Cardiac septum (tissue), 1 donor: ENCODE results near the gene AKT1. TPM values are rescaled to one million over a fixed set of nuclear protein-coding genes. Genes with fewer than 3 reads are reported as not detected.
A peak's percentile ranks its signal among the peaks of the same experiment; 100 is the strongest.

ENCODE experiments used
- DNase-seq: peaks from one replicate; pipeline ENCODE4 v3.0.0-alpha.2; 2020; ENCODE audit warnings: low spot score
- intact Hi-C: fragments of 100-400 bp; cut with DNase I; formaldehyde crosslinking; loops from one replicate; pipeline ENCODE4 v1.14.0; 2022
- total RNA-seq: library from RNA; stranded (reverse); fragmentation: NEBNext Ultra II Directional; extraction: Animal tissue kit (Norgen Biotek cat#: 25700); gene quantifications from one replicate; pipeline ENCODE4 v1.2.1, GENCODE V29; 2021
- donor health status: DM: no; HTN: no; CAD: no.

The AKT1 gene
- total RNA-seq, 1 donor from 2014 or later = 172 TPM

DNA sequence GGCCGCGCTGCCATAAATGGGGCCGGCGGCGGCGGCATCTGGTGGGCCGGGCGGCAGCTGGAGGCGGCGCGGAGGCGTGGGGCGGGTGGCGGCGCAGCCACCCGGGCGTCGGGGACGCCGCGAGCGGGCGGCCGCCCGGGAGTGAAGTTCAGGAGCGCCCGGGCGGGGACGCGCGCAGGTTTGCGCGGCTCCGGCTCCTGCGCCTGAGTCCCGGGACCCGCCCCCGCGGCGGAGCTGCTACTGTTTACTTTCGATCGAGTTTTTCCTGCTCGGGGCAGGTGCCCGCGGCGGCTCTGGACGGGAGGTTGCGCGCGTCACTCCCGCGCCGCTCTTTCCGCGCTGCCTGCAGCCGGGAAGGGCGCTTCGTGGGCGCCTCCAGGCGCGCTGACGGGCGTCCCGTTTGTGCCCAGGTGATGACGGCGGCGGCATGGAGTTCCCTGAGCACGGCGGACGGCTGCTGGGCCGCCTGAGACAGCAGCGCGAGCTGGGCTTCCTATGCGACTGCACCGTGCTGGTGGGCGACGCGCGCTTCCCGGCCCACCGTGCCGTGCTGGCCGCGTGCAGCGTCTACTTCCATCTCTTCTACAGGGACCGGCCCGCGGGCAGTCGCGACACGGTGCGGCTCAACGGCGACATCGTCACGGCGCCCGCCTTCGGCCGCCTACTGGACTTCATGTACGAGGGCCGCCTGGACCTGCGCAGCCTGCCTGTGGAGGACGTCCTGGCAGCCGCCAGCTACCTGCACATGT, 5.4 kb upstream of the AKT1 start, which contains the start of gene ZBTB42:
Gene ZBTB42, plus strand, starts transcription at position 331 of the 749 bp plus-strand sequence. Its CDS starts 97 bp downstream, at position 428.
- no peak for DNase-seq
- intact Hi-C loops = no loop called here

DNA sequence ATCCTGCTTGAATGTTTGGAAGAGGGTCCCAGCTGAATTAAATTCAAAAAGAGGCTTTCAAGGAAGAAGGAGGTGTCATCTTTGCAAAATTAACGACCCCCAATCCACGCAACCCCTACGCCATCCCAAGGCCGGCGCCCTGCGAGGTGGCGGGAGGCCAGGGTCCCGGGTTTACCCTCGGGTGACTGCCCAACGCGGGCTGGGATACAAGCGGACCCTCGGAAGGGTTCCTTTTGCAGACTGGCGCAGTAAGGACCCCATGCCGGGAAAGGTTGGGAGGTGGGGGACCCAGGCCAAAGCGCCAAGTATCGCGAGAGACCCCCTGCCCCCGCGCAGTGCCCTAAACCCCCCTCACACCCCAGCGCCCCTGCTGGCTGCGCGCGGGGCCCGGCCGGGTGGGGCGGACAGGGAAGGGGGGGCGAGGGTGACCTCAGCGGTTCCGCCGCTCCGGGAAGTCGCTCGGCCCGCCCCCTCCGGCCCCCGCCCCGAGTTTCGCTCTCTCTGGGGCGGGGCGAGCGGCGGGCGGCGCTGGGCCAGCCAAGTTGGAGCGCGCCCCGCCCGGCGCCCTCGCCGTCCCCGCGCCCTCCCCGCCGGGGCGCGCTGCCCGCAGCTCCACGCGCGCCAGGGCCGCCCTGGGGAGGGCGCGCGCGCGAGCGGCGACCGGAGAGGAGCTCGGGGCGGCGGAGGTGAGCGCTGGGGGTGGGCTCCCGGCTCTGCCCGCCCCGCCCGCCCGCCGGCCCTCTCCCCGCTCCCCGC, 4.6 kb upstream of the AKT1 start:
- intact Hi-C loops = no loop called here
- peak; percentile 91 for DNase-seq

DNA sequence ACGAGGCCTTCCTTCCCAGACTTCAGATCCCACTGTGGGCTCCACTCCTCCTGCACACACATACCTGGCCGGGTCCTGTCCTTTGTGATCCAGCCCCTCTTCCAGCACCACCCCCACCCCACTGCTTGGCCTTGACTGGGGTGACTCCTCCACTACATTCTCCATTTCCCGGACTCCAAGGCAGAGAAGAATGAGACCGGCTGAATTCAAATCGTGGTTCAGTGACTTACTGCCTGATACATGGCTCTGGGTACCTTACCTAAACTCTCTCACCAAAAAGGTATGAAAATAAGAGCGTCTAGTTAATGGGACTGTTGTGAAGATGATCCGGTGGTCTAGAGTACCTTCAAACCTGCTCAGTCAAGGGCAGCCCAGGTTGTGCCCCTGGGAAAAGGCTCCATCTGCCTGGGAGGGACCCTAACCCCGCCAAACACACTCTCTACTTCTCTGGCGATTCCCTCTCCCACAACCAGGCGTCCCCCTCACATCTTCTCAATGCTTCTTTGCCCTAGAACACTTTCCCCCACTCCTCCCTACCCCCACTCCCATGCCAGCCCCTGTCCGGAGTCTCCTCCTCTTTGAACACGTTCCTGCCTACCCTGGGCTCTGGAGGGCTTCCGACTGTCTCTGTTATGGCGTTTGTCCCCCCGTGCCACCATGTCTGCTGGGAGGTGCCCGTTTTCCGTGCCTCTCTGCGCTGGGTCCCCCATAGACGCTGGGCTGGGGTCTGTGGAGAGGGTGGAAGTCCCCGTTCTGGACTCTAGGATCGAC, 3.9 kb upstream of the AKT1 start:
- intact Hi-C loops = no loop called here
- DNase-seq = no peak

DNA sequence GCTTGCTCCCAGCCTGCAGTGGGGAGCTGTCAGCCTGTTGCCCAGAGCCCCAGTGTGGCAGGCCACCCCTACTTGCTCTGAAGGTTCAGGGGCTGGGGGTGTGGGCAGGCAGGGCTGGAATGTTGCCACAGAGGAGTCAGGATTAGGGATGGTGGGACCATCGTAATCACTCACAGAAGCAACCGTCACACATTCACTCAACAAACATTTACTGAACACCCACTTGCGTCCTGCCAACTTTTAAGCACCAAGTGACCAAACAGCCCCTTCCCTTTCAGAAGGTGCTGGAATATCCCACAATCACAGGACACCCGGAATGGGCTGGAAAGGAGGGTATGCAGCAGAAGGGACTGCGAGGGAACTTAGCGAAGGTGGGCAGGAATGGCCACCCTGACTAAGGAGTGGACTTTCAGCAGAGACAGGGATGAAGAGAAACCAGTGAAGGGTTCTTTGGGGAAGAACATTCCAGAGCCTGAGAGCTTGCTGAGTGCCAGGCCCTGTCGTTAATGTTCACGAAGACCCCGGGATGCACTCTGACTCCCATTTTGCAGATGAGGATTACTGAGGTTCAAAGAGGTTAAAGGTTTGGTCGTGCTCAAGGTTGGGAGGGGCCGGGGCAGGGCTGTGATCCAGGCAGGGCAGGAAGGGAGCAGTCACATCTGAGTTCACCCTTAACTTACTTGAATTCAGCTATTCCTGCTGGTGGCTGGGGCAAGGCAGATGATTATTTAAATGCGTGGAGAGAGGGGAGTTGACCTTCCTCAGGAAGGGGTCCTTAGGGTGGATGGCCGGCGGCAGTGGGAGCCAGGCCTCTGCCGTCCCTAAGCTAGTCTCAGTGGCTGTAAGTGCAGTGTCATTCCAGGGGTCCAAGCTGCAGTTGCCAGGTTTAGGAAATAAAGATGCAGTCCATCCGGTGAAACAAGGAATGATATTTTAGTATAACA, 3.0 kb upstream of the AKT1 start:
- intact Hi-C loops = no loop called here

DNA sequence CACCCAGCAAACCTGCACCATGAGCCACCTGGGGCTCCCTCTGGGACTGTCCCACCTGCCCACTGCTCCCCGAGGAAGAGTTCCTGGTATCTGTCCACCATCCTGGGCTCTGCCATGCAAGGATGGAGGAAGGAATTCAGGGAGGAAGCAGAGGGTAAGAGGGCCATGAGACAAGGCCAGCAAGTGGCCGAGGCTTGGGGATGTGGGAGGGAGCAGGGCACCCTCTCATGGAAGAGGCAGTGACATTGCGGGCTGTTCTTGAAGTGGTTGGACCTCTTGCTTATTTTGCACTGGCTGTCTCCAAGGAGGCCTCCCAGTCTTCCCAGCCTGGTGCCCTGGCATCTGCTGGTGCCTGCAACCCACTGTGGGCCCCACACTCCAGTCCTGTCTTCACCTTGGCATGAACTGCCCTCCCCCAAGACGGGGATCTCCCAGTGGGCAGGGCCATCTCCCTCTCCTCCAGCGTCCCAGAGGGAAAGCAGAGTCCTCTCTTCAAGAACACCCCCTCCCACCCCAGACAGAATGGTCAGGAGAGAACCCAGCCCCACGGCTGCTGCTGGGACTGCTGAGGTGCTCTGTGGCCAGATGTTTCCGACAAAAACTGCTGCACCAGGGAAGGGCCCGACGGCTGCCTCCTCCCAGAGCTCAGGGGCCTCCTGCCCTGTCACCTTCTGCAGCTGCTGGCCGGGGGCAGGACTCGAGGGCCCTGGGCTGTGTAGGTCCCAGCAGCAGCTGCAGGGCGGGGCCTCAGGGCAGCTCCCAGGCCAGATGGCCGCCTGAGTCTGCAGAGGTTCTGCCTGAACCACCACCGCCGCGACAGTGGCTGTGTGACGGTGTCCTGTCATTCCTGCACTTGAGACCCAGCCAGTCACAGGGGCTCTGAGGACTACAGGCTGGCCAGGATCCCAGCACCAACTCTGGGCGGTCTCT, 1.8 kb upstream of the AKT1 start:
- DNase-seq = no peak
- intact Hi-C loops = no loop called here

More for the DNA sequence above, 3.0 kb upstream of the AKT1 start:
- DNase-seq = no peak

DNA sequence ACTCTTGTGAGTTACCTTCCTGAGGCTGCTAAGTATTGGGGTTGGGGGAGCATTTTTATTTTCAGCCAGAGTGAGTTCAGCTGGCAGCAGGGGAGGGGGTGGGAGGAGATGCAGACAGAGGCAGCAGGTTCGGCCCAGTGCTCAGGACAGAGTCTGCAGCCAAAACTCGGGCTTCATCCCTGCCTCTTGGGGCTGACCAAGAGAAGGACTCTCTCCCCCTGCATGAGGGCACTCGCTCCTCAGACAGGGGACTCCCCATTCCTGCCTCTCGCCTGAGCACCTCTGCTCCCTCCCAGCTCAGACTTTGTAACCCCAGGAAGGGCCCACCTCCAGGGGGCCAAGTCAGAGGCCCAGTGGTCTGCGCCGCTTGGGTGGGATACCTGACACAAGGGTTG, 1.1 kb upstream of the AKT1 start:
- DNase-seq = no peak
- intact Hi-C loops = no loop called here

DNA sequence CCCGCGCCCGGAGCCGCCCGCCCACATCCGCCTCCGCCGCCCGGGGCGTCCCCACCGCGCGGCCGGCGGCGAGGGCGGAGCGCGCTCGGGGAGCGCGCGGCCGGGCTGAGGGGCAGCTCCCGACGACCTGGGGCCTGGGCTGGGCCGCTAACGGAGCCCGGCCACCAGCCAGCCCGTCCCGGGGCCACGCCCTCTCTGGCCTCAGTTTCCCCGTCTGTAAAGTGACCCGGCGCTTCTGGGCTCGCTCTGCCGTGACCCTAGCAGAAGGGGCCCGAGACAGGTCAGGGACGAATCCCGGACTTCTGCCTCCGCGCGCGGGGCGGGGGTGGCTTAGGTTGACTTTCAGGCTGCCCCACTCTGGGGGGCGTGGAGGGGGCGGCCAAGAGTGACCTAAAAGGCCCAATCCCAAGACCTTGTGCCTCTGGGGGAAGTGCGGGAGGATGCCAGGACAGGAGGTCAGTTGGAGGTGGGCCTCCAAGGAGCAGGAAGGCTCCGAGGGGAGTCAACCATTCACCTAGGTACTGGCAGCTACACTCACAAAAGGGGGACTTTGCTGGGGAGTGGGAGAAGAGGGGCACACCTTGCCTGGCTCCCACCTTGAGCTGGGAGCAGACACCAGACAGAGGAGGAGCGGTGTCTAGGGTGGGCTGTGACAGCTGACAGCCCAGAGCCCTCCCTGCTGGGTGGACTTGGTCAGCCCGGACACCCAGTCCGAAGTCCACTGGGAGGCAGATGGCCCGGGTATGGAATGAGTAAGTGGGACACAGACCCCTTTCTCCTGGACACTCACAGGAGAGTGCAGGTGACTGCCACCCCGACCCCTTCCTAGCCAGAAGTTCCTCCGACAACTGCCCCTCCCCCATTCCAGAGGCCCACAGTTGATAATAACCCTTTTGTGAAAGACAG, 486 bp upstream of the AKT1 start:
- DNase-seq = peak; percentile 82
- intact Hi-C loops = no loop called here

DNA sequence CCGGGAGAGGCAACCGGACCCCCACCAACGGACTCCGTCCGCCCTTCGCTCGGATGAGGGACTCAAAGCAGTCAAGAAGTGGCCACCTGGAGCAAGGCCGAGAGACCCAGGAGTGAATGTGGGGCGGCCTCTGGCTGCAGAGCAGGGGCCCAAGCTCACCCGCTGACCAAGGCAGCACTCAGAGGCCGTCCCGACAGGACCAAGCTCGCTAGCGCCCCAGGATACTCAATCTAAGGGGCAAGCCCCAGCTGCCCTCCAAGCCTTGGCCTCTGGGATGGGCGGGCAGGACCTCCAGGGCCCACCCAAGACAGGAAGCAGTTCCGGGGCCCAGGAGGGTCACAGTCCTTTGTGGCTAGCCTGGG, 936 bp downstream of the AKT1 start:
- intact Hi-C loops = no loop called here
- no peak for DNase-seq

DNA sequence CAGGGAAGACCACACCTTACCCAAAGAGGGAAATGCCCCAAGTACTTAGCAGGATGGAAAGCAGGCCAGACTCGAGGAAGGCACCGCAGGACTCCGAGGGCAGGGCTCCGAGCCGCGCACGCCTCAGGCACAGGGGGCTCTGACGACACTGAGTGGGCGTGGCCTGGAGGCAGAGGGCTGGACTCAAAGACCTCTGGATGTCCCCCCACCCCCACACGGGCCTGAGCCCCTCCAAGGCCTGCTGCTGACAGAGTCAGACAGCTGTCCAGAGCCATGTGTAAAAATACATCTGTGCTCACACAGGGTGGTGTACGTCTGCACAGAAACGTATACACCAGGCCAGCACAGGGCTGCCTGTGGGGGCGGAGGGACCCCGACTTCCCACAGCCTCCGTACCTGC, 1.4 kb downstream of the AKT1 start:
- intact Hi-C loops = no loop called here
- DNase-seq = no peak

DNA sequence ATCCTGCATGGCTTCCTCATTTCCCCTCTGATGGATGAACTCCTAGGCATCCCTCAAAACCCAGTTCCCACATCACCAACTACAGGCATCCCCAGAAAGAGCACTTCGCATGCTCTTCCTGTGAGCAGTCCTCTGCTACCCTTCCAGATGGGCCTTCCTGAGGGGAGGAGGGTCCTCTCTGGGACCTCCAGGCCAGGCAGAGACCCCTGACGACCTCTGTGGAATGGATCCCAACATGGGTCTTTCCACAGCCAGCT, 1.9 kb downstream of the AKT1 start:
- no peak for DNase-seq
- intact Hi-C loops = no loop called here

DNA sequence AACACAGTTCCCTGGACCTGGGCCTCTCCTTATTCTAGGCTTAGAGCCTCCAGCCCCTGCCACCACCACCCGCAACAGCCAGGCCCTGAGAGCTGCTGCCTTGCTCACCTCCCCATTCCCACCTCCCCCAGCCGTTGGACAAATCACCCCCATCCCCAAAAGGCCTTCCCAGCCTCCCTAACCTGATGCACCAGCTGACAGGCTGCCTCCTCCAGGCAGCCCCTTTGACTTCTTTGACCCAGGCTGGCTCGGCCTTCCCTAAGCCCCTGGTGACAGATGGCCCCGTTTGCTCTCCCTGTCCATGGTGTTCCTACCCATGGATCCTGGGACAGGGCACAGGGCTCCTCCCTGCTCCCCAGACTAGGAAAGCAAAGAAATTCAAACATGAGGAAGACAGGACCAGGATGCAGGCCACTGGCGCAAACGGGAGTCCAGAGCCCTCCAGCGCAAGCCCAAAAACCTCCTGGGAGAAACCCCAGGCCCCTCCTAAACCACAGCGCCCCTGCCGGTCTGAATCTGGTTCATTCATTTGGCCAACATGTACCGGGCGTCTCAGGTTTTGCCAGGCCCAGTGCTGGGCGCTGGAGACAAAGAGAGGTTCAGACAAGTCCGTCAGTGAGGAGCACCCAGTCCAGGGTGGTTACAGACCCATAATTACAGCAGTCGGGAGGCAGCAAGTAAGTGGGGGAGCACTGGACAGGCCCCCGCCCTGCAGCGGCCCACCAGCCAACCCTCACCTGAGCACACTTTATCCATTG, 2.4 kb downstream of the AKT1 start:
- DNase-seq = no peak
- intact Hi-C loops = no loop called here

DNA sequence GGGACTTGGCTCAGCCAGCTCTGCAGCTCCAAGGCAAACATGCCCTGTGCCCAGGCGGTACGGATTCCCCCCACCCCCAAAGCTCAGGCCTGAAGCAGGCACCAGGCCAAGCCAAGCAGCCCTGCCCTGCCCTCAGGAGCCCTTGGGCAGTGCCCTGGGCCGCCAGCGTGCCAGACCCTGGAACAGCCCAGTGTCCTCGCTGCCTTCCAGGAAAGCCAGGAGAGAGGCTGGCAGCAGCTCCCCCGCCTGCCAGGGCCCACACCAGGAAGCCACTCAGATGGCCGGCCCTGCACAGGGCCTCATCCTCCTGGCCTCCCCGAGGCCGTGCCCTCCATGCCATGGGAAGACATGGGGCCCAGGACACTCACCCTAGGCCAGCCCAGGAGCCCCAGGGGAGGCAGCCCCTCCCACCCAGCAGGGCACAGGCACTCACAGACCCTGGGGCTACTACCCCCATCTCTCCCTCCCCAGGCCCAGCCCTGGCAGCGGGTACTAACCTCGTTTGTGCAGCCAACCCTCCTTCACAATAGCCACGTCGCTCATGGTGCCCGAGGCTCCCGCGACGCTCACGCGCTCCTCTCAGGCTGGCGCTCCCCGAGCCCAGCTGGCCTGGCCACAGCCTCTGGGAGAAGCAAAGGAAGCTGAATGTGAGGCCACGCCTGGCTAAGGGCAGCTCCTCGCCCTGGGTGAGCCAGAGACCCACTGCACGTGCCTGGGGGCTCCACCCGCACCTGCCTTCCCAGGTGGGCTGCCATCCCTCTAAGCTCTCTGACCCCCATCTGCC, 3.3 kb downstream of the AKT1 start:
- intact Hi-C loops = no loop called here
- peak; percentile 86 for DNase-seq

DNA sequence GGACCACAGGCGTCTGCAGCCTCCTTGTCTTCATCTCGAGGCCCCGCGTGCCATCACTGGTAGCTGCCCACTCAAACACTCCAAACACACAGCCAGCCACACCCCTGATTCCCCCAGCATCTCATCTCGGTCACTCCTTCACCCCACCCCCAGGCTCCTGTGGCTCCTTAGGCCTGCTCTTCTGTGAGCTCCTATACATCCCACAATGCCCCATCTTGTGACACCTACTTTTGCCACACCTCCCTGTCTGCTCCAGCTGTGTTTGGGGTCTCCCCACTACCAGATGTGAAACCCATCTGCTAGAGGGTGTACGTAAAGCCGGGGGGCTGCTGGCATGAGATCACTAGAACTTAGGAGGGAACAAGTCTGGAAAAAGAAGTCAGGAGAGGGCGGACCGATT, 4.1 kb downstream of the AKT1 start:
- intact Hi-C loops = no loop called here

DNA sequence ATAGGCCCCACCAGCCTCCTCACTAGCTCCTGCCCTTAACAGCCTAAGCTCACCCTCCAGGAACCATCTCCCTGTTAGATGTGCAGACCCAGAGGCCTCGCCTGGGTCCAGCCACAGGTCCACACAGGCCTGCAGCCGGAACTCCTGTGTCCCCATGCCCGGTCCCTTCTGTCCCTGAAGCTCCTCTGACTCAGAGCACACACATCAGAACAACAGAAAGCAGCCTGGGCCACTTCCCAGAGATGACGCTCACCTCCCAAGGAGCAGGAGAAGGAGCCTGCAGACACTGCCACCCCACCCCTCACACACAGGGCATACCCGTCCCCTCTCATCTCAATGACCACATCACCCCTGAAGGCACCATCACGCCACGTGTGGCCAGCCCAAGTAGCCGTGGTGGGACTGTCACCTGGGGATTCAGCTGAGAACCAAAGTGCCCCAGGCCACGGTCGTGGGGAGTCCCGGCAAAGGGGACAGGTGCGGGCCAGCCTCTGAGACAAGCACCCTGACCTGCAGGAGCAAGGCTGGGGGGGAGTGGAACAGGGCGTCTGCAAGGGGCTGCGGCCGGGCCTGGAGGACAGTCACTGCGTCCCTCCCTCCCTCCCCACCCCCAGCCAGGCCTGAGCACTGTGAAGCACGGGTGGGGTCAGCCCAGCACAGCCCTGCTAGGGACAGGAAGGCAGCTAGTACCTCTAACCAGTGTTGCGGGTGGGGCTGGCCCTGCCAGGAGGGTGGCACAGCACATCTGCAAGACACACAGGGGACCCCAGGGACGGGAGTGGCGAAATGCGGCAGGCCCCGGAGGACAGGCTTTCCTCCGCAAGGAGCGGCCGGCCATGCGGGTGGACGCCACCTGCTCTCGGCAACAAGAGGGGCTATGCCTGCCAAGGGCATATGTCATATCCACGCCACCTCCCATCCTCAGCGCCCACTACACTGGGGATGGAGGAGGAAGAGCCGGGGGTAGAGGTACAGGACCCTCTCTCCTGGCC, 5.5 kb downstream of the AKT1 start:
- DNase-seq = no peak
- intact Hi-C loops = no loop called here

More for the DNA sequence above, 4.1 kb downstream of the AKT1 start:
- no peak for DNase-seq
